Neural progenitor cell (in vitro differentiated cells): ENCODE measurements around the gene CAND2. TPM values are rescaled to one million over a fixed set of nuclear protein-coding genes. Genes with fewer than 3 reads are reported as not detected.

Source experiments
- DNase-seq: peaks from one replicate; pipeline ENCODE4 v3.0.0-alpha.2; 2016; ENCODE audit warnings: low spot score
- H2AFZ ChIP-seq: fragments of 200-600 bp; sonication (generic); replicated peaks from 2 replicates; pipeline ENCODE4 v1.6.1; 2016; ENCODE audit warnings: antibody characterized with exemption
- H3F3A ChIP-seq: fragments of 200-600 bp; sonication (generic); 2 replicates; pipeline ENCODE4 v1.6.1; 2016; ENCODE audit warnings: antibody characterized with exemption, low read depth
- H3K27ac ChIP-seq: fragments of 200-600 bp; sonication (generic); 2 replicates; pipeline ENCODE4 v1.5.1; 2016; ENCODE audit warnings: mild to moderate bottlenecking
- H3K27me3 ChIP-seq: fragments of 200-600 bp; sonication (generic); 2 replicates; pipeline ENCODE4 v1.6.1; 2016; ENCODE audit warnings: mild to moderate bottlenecking, moderate library complexity
- H3K36me3 ChIP-seq: fragments of 200-600 bp; sonication (generic); 2 replicates; pipeline ENCODE4 v1.5.1; 2016
- H3K4me1 ChIP-seq: fragments of 200-600 bp; sonication (generic); 2 replicates; pipeline ENCODE4 v1.6.1; 2016; ENCODE audit warnings: mixed run types
- H3K4me2 ChIP-seq: fragments of 200-600 bp; sonication (generic); 2 replicates; pipeline ENCODE4 v1.6.1; 2016
- H3K4me3 ChIP-seq: fragments of 200-600 bp; sonication (generic); 2 replicates; pipeline ENCODE4 v1.5.1; 2016
- H3K79me2 ChIP-seq: fragments of 200-600 bp; sonication (generic); 2 replicates; pipeline ENCODE4 v1.6.1; 2016; ENCODE audit warnings: low read depth
- H3K9ac ChIP-seq: fragments of 200-600 bp; sonication (generic); 2 replicates; pipeline ENCODE4 v1.6.1; 2016
- H3K9me3 ChIP-seq: fragments of 200-600 bp; sonication (generic); 2 replicates; pipeline ENCODE4 v1.5.1; 2016; ENCODE audit warnings: low read depth
- H4K20me1 ChIP-seq: fragments of 200-600 bp; sonication (generic); 2 replicates; pipeline ENCODE4 v1.6.1; 2016; ENCODE audit warnings: low read depth
- H3K27ac Mint-ChIP-seq: 3 replicates; pipeline ENCODE4 v1.8.0; 2021; ENCODE audit warnings: mixed read lengths
- H3K27me3 Mint-ChIP-seq: 2 replicates; pipeline ENCODE4 v1.8.0; 2022; ENCODE audit warnings: low read depth, mild to moderate bottlenecking, inconsistent platforms, moderate library complexity, mixed read lengths; ENCODE audit not compliant: insufficient read depth
- H3K36me3 Mint-ChIP-seq: 3 replicates; pipeline ENCODE4 v1.8.0; 2021; ENCODE audit warnings: mixed read lengths
- H3K4me1 Mint-ChIP-seq: 3 replicates; pipeline ENCODE4 v1.8.0; 2021; ENCODE audit warnings: mixed read lengths
- H3K4me3 Mint-ChIP-seq: 3 replicates; pipeline ENCODE4 v1.8.0; 2021; ENCODE audit warnings: mild to moderate bottlenecking, moderate library complexity, mixed read lengths
- H3K9me3 Mint-ChIP-seq: 3 replicates; pipeline ENCODE4 v1.8.0; 2020; ENCODE audit warnings: mixed read lengths
- EZH2 ChIP-seq: fragments of 200-600 bp; sonication (generic); IDR thresholded peaks from 2 replicates; pipeline ENCODE4 v1.6.1; 2017; ENCODE audit warnings: antibody characterized with exemption, mild to moderate bottlenecking, moderate library complexity
- EZH2phosphoT487 ChIP-seq: fragments of 200-600 bp; sonication (generic); IDR thresholded peaks from 2 replicates; pipeline ENCODE4 v1.6.1; 2017; ENCODE audit warnings: antibody characterized with exemption
- total RNA-seq: library from RNA; depleted of rRNA; stranded (reverse); fragments of >200 nt; gene quantifications from 2 replicates; pipeline ENCODE4 v1.2.3, GENCODE V29; 2015; ENCODE audit warnings: low replicate concordance
- TF ChIP-seq, protein P1 (sequence below): fragments of 200-600 bp; sonication (generic); IDR thresholded peaks from 2 replicates; pipeline ENCODE4 v1.5.1; 2017; ENCODE audit warnings: antibody characterized with exemption, mild to moderate bottlenecking

The CAND2 gene
- total RNA-seq, 1 donor from 2014 or later: 2.4 TPM

DNA sequence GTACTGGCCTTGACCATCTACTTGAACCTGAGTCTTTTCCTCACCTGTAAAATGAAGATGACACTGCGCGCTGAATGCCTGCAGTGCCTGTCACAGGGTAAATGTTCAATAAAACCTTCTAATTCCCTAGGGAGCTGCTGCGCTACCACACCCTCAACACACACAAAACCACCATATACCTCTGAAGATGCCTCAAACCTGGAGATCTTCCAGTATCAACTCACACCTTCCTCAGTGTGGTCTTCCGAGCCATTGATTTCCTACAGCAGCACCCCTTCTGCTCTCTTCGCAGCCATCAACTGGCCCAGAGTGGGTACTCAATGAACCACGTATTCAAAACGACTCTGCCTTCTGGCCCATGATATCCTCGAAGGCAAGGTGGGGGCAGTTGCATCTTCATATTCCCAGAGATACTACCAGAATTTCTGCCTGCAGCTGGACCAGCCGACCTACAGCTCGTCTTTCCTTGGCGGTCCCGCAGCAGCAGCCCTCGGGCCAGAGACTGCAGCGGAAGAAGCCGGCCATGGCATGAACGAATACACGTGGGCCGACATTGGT lies 44.2 kb downstream of the CAND2 start:
- Mint-ChIP-seq H3K36me3 (peaks cover 40% of the 10 kb centered on the region), H3K27ac (peak overlapping the region; percentile 100), H3K9me3 (no peaks in the 10 kb centered on the region), H3K27me3 (no peaks in the 10 kb centered on the region), H3K4me1 (peaks cover 25% of the 10 kb centered on the region), H3K4me3 (peak overlapping the region; percentile 97)
- peaks cover 55% of the 10 kb centered on the region for H4K20me1 ChIP-seq
- peak overlapping the region; percentile 86 for H3K4me3 ChIP-seq
- peaks cover 31% of the 10 kb centered on the region for H3K4me1 ChIP-seq
- no peaks in the 10 kb centered on the region for H3K9me3 ChIP-seq
- peaks cover 23% of the 10 kb centered on the region for H3K36me3 ChIP-seq
- H3K27ac ChIP-seq: peak overlapping the region; percentile 97
- H3K79me2 ChIP-seq: peaks cover 54% of the 10 kb centered on the region
- H3K4me2 ChIP-seq: peak overlapping the region; percentile 91
- H3K27me3 ChIP-seq: no peaks in the 10 kb centered on the region
- H2AFZ ChIP-seq: no peak overlapping the region
- TF ChIP-seq, protein P1, sequence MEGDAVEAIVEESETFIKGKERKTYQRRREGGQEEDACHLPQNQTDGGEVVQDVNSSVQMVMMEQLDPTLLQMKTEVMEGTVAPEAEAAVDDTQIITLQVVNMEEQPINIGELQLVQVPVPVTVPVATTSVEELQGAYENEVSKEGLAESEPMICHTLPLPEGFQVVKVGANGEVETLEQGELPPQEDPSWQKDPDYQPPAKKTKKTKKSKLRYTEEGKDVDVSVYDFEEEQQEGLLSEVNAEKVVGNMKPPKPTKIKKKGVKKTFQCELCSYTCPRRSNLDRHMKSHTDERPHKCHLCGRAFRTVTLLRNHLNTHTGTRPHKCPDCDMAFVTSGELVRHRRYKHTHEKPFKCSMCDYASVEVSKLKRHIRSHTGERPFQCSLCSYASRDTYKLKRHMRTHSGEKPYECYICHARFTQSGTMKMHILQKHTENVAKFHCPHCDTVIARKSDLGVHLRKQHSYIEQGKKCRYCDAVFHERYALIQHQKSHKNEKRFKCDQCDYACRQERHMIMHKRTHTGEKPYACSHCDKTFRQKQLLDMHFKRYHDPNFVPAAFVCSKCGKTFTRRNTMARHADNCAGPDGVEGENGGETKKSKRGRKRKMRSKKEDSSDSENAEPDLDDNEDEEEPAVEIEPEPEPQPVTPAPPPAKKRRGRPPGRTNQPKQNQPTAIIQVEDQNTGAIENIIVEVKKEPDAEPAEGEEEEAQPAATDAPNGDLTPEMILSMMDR: no peak
- TF ChIP-seq EZH2phosphoT487 (no peak), EZH2 (no peak)
- no peak for DNase-seq
- peak overlapping the region; percentile 99 for H3K9ac ChIP-seq
- peaks cover 28% of the 10 kb centered on the region for H3F3A ChIP-seq

- peak within 1 kb of the TSS; percentile 100 for H3K27ac Mint-ChIP-seq
- H3K4me1 Mint-ChIP-seq: peaks cover 25% of the 10 kb centered on the region
- Histone ChIP-seq H4K20me1 (peaks cover 48% of the 10 kb centered on the region), H3K4me3 (peak within 1 kb of the TSS; percentile 86), H3K9me3 (no peaks in the 10 kb centered on the region), H3F3A (peaks cover 21% of the 10 kb centered on the region), H3K79me2 (peaks cover 50% of the 10 kb centered on the region), H3K27me3 (no peaks in the 10 kb centered on the region), H2AFZ (peak within 1 kb of the TSS; percentile 78), H3K27ac (peak within 1 kb of the TSS; percentile 97), H3K4me1 (peaks cover 31% of the 10 kb centered on the region), H3K36me3 (peaks cover 23% of the 10 kb centered on the region), H3K4me2 (peak within 1 kb of the TSS; percentile 91), H3K9ac (peak within 1 kb of the TSS; percentile 99)
- peak within 1 kb of the TSS; percentile 97 for H3K4me3 Mint-ChIP-seq
- no peaks in the 10 kb centered on the region for H3K27me3 Mint-ChIP-seq
- no peaks in the 10 kb centered on the region for H3K9me3 Mint-ChIP-seq
- peaks cover 33% of the 10 kb centered on the region for H3K36me3 Mint-ChIP-seq
- TF ChIP-seq, protein P1: peak; percentile 85
- no peak for TF ChIP-seq EZH2
- peak; percentile 96 for DNase-seq
Measured at GRCh38 chr3:12841149-12841969, 44.9 kb downstream of the CAND2 start, which contains the start of gene RPL32. Gene RPL32, minus strand, starts transcription at chr3:12841565. Its CDS starts 1,328 bp downstream, at chr3:12840237.

DNA sequence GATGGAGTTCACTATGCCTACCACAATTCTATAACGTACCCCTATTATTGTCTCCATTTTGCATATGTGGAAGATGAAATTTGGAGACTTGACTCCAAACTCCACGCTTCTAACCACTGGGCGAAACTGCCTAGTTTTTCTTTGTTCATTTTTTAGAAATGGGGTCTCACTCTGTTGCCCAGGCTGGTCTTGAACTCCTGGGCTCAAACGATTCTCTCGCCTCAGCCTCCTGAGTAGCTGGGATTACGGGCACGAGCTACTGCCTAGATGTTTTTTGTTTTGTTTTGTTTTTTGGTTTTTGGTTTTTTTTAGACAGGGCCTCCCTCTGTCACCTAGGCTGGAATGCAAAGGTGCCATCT lies 45.5 kb downstream of the CAND2 start:
- Mint-ChIP-seq H3K27me3 (no peaks in the 10 kb centered on the region), H3K4me3 (peak overlapping the region; percentile 97), H3K27ac (peak overlapping the region; percentile 100), H3K4me1 (peaks cover 25% of the 10 kb centered on the region), H3K9me3 (no peaks in the 10 kb centered on the region), H3K36me3 (peaks cover 32% of the 10 kb centered on the region)
- H3K9me3 ChIP-seq: no peaks in the 10 kb centered on the region
- peaks cover 42% of the 10 kb centered on the region for H4K20me1 ChIP-seq
- peak overlapping the region; percentile 78 for H2AFZ ChIP-seq
- peak overlapping the region; percentile 86 for H3K4me3 ChIP-seq
- H3K79me2 ChIP-seq: peaks cover 44% of the 10 kb centered on the region
- peak overlapping the region; percentile 24 for H3K4me2 ChIP-seq
- H3K27ac ChIP-seq: no peak overlapping the region
- H3K9ac ChIP-seq: no peak overlapping the region
- no peak for DNase-seq
- H3K27me3 ChIP-seq: no peaks in the 10 kb centered on the region
- TF ChIP-seq, protein P1: no peak
- no peak for TF ChIP-seq EZH2phosphoT487
- TF ChIP-seq EZH2: no peak
- H3K4me1 ChIP-seq: peaks cover 31% of the 10 kb centered on the region
- peaks cover 16% of the 10 kb centered on the region for H3F3A ChIP-seq
- H3K36me3 ChIP-seq: peaks cover 23% of the 10 kb centered on the region
